ENCODE results near the gene TELO2. TPM values are rescaled to one million over a fixed set of nuclear protein-coding genes. Genes with fewer than 3 reads are reported as not detected.

The TELO2 gene
- total RNA-seq, 2 donors from 2014 or later = 24.8 to 27.9 TPM

DNA sequence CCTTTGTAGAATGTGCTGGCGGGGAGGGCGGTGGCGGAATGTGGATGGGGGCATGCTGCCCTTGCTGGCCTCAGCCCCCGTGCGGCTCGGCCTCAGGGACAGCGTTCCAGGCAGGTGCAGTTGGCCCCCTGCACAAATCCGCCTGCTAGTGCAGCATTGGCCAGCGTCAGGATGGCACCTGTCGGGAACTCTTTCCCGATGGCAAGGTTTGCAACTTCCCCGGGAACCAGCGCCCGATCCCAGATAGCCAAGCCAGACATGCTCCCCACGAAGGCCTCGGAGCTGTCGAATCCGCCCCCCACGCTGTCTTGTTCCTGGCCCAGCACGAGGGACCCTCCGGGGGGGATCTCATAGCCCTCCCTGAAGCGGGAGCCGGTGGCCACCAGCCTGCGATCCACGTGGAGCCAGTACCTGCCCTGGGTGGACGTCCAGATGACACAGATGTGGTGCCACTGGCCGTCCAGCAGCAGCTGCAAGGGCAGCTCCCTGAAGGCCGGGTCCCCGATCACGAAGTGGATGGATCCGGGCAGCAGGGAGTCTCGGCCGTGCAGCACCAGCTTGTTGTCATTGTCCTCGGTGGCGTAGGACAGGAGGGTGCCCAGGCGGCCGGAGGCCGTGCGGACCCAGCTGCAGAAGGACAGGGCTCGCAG is 7.2 kb upstream of the TELO2 start:
- no peak for DNase-seq (ENCODE audit: low spot score)
- Histone ChIP-seq H3K36me3 (no peaks in the 10 kb centered on the region), H3K27me3 (replicated peaks; ENCODE audit: insufficient read depth) (no peaks in the 10 kb centered on the region), H3K4me3 (no peak overlapping the region), H3K9me3 (no peaks in the 10 kb centered on the region), H3K4me1 (ENCODE audit: control insufficient read depth in 1 of 2, low read depth in 2 of 2) (no peaks in the 10 kb centered on the region), H3K27ac (no peak overlapping the region)
- TF ChIP-seq, protein P1, sequence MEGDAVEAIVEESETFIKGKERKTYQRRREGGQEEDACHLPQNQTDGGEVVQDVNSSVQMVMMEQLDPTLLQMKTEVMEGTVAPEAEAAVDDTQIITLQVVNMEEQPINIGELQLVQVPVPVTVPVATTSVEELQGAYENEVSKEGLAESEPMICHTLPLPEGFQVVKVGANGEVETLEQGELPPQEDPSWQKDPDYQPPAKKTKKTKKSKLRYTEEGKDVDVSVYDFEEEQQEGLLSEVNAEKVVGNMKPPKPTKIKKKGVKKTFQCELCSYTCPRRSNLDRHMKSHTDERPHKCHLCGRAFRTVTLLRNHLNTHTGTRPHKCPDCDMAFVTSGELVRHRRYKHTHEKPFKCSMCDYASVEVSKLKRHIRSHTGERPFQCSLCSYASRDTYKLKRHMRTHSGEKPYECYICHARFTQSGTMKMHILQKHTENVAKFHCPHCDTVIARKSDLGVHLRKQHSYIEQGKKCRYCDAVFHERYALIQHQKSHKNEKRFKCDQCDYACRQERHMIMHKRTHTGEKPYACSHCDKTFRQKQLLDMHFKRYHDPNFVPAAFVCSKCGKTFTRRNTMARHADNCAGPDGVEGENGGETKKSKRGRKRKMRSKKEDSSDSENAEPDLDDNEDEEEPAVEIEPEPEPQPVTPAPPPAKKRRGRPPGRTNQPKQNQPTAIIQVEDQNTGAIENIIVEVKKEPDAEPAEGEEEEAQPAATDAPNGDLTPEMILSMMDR (IDR thresholded peaks at IDR 0.05) = no peak
- no peak for ATAC-seq (ENCODE audit: insufficient number of reproducible peaks, low FRiP score, low read depth)

- no peaks in the 10 kb centered on the region for H3K27me3 ChIP-seq (replicated peaks; ENCODE audit: insufficient read depth)
- TF ChIP-seq, protein P1 (IDR thresholded peaks at IDR 0.05) = no peak
- DNase-seq (ENCODE audit: low spot score) (no peak), ATAC-seq (ENCODE audit: insufficient number of reproducible peaks, low FRiP score, low read depth) (no peak)
- no peaks in the 10 kb centered on the region for H3K36me3 ChIP-seq
- H3K4me1 ChIP-seq (ENCODE audit: control insufficient read depth in 1 of 2, low read depth in 2 of 2) = no peaks in the 10 kb centered on the region
- no peak overlapping the region for H3K4me3 ChIP-seq
- H3K9me3 ChIP-seq = no peaks in the 10 kb centered on the region
- H3K27ac ChIP-seq = no peak overlapping the region
Observed at GRCh38 chr16:1486551-1487390, 6.4 kb upstream of the TELO2 start.

GRCh38 chr16:1487395-1488053 is 5.6 kb upstream of the TELO2 start:
- H3K27ac ChIP-seq = no peak overlapping the region
- no peak for DNase-seq (ENCODE audit: low spot score)
- no peaks in the 10 kb centered on the region for H3K36me3 ChIP-seq
- no peaks in the 10 kb centered on the region for H3K27me3 ChIP-seq (replicated peaks; ENCODE audit: insufficient read depth)
- no peak overlapping the region for H3K4me3 ChIP-seq
- H3K4me1 ChIP-seq (ENCODE audit: control insufficient read depth in 1 of 2, low read depth in 2 of 2) = peaks cover under 1 to 2% of the 10 kb centered on the region in 2 donors
- no peak for ATAC-seq (ENCODE audit: insufficient number of reproducible peaks, low FRiP score, low read depth)
- no peaks in the 10 kb centered on the region for H3K9me3 ChIP-seq
- TF ChIP-seq, protein P1 (IDR thresholded peaks at IDR 0.05) = no peak

DNA sequence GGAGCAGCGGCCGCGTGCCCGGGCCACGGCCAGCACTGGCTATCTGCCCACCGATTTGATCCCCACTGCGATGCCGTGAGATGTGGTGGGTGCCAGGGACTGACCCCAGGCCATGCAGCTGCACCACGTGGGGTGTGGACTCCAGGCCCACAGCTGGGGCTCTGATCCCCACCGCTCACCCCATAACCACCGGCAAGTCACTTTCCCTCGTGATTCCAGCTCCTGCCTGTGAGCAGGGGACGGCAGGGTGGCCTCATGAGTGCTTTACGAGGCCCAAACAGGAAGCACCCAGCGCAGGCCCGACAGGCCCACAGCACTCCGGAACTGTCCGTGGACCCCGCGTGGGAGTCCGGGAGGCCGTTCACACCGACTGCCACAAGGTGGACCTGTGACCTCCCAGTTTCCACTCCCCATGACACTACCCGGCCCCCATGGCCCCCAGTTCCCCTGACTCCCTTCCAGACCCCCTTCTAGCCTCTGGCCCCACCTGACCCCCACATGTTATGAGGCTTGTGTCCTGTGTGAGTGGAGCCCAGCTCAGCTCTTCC is 5.0 kb upstream of the TELO2 start:
- Histone ChIP-seq H3K36me3 (no peaks in the 10 kb centered on the region), H3K27me3 (replicated peaks; ENCODE audit: insufficient read depth) (no peaks in the 10 kb centered on the region), H3K4me1 (ENCODE audit: control insufficient read depth in 1 of 2, low read depth in 2 of 2) (peaks cover 5 to 7% of the 10 kb centered on the region in 2 donors), H3K27ac (no peak overlapping the region), H3K9me3 (no peaks in the 10 kb centered on the region), H3K4me3 (no peak overlapping the region)
- TF ChIP-seq, protein P1 (IDR thresholded peaks at IDR 0.05) = no peak
- no peak for ATAC-seq (ENCODE audit: insufficient number of reproducible peaks, low FRiP score, low read depth)
- no peak for DNase-seq (ENCODE audit: low spot score)

- Histone ChIP-seq H3K36me3 (no peaks in the 10 kb centered on the region), H3K9me3 (no peaks in the 10 kb centered on the region), H3K27ac (no peak within 1 kb of the TSS), H3K27me3 (replicated peaks; ENCODE audit: insufficient read depth) (no peaks in the 10 kb centered on the region), H3K4me1 (ENCODE audit: control insufficient read depth in 1 of 2, low read depth in 2 of 2) (peaks cover 5 to 7% of the 10 kb centered on the region in 2 donors), H3K4me3 (no peak within 1 kb of the TSS)
- ATAC-seq (ENCODE audit: insufficient number of reproducible peaks, low FRiP score, low read depth) (no peak), DNase-seq (ENCODE audit: low spot score) (no peak)
- TF ChIP-seq, protein P1 (IDR thresholded peaks at IDR 0.05) = no peak
Observed at GRCh38 chr16:1488619-1489018, 4.5 kb upstream of the TELO2 start, which contains the start of gene PTX4. Gene PTX4, minus strand, starts transcription at chr16:1488944. Its CDS starts 35 bp downstream, at chr16:1488909.

Data from thoracic aorta (tissue), 2 donors.